ENCODE data around the gene NEK2. TPM values are rescaled to one million over a fixed set of nuclear protein-coding genes. Genes with fewer than 3 reads are reported as not detected.

Gene NEK2
- total and polyA plus RNA-seq, 2 donors (not counting 1 experiment from before 2014, with no cell fraction given) = 0.09 TPM; not detected in 1

DNA sequence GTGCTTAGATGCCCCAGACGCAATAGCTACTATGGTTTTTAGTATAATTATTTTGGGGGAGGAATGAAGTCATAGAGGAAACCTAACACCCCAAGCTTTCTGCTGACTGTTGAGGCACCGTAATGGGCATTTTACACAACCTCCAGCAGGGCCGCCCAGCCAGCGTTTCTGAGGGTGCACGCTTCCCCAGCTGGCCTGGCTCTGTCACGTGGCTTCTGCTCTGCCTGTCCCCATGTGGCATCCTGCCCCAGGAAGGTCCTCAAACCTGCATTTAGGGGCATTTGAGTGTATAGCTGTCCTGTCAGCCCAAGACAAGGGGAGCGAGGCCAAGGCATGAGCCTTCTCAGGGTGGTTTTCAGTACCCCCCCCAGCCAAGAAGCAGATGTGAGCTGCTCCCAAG lies 10.4 kb upstream of the NEK2 start:
- Histone ChIP-seq H3K27me3 (replicated peaks in 1 of 4; ENCODE audit: control extremely low read depth in 1 of 4, control insufficient read depth in 3 of 4, insufficient read depth in 4 of 4, low read length in 3 of 4) (no peaks in the 10 kb centered on the region), H2AFZ (ENCODE audit: insufficient read depth, low read depth, low read length, poor library complexity, severe bottlenecking) (no peak overlapping the region), H3K36me3 (replicated peaks in 1 of 2; ENCODE audit: control extremely low read depth in 1 of 2, control insufficient read depth in 1 of 2, extremely low read depth in 1 of 2, insufficient read depth in 2 of 2, low read length in 1 of 2) (no peaks in the 10 kb centered on the region), H3K4me3 (ENCODE audit: control extremely low read depth in 1 of 5, extremely low read depth in 1 of 5, insufficient read depth in 1 of 5, low read depth in 2 of 5, low read length in 4 of 5) (no peak overlapping the region), H3K27ac (ENCODE audit: low read length in 2 of 2) (no peak overlapping the region), H3K9me3 (ENCODE audit: control extremely low read depth in 1 of 3, control insufficient read depth in 2 of 3, insufficient read depth in 1 of 3, low read length in 2 of 3) (no peaks in the 10 kb centered on the region), H3K9ac (ENCODE audit: low read length) (no peak overlapping the region), H3K4me1 (ENCODE audit: control insufficient read depth in 2 of 2, insufficient read depth in 2 of 2, low read length in 2 of 2) (peaks cover 17 to 19% of the 10 kb centered on the region in 2 donors), H4K20me1 (ENCODE audit: control insufficient read depth, insufficient read depth, low read length, poor library complexity, severe bottlenecking) (no peaks in the 10 kb centered on the region), H3K79me2 (ENCODE audit: control insufficient read depth, insufficient read depth, low read length) (no peaks in the 10 kb centered on the region), H3K4me2 (replicated peaks; ENCODE audit: low read depth, low read length, poor library complexity, severe bottlenecking) (no peak overlapping the region)
- no peak overlapping the region for H3K4me3 Mint-ChIP-seq
- DNase-seq (no peak), ATAC-seq (ENCODE audit: low read depth) (no peak)
- peaks cover 36% of the 10 kb centered on the region for H3K4me1 Mint-ChIP-seq
- ChIA-PET CTCF (interaction anchor here (0.8 to 10.2 kb wide), 5 partner anchors 10 to 768 kb away, joined by 3 to 155 read pairs (median 4); partner anchors contain the start of gene NEK2), POLR2A (interaction anchor here (1.5 kb wide), 1 partner anchor 12 kb away, joined by 3 read pairs; no protein-coding TSS in a partner anchor)
- 94% methylated on average over 7 of the region's 7 CpGs for WGBS (ENCODE audit: insufficient coverage)
- intact Hi-C loops (cut with micrococcal nuclease) = loop anchor here (10.0 kb wide), 1 partner anchor 679 kb away; no protein-coding TSS in a partner anchor
- no peaks in the 10 kb centered on the region for H3K27me3 Mint-ChIP-seq
- TF ChIP-seq, protein P1, sequence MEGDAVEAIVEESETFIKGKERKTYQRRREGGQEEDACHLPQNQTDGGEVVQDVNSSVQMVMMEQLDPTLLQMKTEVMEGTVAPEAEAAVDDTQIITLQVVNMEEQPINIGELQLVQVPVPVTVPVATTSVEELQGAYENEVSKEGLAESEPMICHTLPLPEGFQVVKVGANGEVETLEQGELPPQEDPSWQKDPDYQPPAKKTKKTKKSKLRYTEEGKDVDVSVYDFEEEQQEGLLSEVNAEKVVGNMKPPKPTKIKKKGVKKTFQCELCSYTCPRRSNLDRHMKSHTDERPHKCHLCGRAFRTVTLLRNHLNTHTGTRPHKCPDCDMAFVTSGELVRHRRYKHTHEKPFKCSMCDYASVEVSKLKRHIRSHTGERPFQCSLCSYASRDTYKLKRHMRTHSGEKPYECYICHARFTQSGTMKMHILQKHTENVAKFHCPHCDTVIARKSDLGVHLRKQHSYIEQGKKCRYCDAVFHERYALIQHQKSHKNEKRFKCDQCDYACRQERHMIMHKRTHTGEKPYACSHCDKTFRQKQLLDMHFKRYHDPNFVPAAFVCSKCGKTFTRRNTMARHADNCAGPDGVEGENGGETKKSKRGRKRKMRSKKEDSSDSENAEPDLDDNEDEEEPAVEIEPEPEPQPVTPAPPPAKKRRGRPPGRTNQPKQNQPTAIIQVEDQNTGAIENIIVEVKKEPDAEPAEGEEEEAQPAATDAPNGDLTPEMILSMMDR (IDR thresholded peaks at IDR 0.05) = no peak
- TF ChIP-seq EZH2 (IDR thresholded peaks at IDR 0.05; ENCODE audit: borderline replicate concordance, insufficient read depth, low read depth, low read length, poor library complexity, severe bottlenecking) = no peak
- H3K9me3 Mint-ChIP-seq (ENCODE audit: insufficient read depth) = no peaks in the 10 kb centered on the region
- no peak overlapping the region for H3K27ac Mint-ChIP-seq

DNA sequence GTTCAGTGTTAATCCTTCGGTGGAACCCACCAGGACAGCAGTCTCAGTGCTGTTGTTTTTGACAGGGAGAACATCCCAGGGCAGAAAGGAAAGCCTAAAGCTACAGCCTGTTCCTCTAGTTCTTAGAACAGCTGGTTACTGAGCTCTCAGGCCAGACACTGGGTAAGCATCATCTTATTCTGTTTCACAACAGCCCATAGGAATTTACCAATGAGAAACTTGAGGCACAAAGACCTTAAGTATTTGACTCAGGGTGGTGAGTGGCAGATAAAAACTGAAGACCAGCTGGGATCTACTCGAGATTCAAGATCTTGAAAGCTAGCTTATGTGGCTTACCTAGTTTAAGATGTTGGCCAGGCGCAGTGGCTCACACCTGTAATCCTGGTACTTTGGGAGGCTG lies 9.4 kb upstream of the NEK2 start:
- H4K20me1 ChIP-seq (ENCODE audit: control insufficient read depth, insufficient read depth, low read length, poor library complexity, severe bottlenecking) = no peaks in the 10 kb centered on the region
- no peak overlapping the region for H3K27ac ChIP-seq (ENCODE audit: low read length in 2 of 2)
- ChIA-PET CTCF (interaction anchor here (1.2 to 10.2 kb wide), 6 partner anchors 9 to 771 kb away, joined by 3 to 155 read pairs (median 6); partner anchors contain the start of gene NEK2), POLR2A (interaction anchor here (1.5 kb wide), 1 partner anchor 13 kb away, joined by 3 read pairs; no protein-coding TSS in a partner anchor)
- no peaks in the 10 kb centered on the region for H3K79me2 ChIP-seq (ENCODE audit: control insufficient read depth, insufficient read depth, low read length)
- TF ChIP-seq EZH2 (IDR thresholded peaks at IDR 0.05; ENCODE audit: borderline replicate concordance, insufficient read depth, low read depth, low read length, poor library complexity, severe bottlenecking) = no peak
- TF ChIP-seq, protein P1 (IDR thresholded peaks at IDR 0.05) = no peak
- H3K27me3 Mint-ChIP-seq = no peaks in the 10 kb centered on the region
- H3K4me1 ChIP-seq (ENCODE audit: control insufficient read depth in 2 of 2, insufficient read depth in 2 of 2, low read length in 2 of 2) = peaks cover 17 to 24% of the 10 kb centered on the region in 2 donors
- no peak overlapping the region for H3K4me3 Mint-ChIP-seq
- DNase-seq = no peak
- no peak overlapping the region for H3K27ac Mint-ChIP-seq
- intact Hi-C loops (cut with micrococcal nuclease) = loop anchor here (5.0 to 10.0 kb wide), 2 partner anchors 253 to 680 kb away; no protein-coding TSS in a partner anchor
- H3K9me3 ChIP-seq (ENCODE audit: control extremely low read depth in 1 of 3, control insufficient read depth in 2 of 3, insufficient read depth in 1 of 3, low read length in 2 of 3) = no peaks in the 10 kb centered on the region
- 95% methylated on average over 3 of the region's 3 CpGs for WGBS (ENCODE audit: insufficient coverage)
- no peak for ATAC-seq (ENCODE audit: low read depth)
- peaks cover 37% of the 10 kb centered on the region for H3K4me1 Mint-ChIP-seq
- no peak overlapping the region for H3K9ac ChIP-seq (ENCODE audit: low read length)
- H3K4me2 ChIP-seq (replicated peaks; ENCODE audit: low read depth, low read length, poor library complexity, severe bottlenecking) = no peak overlapping the region
- no peak overlapping the region for H3K4me3 ChIP-seq (ENCODE audit: control extremely low read depth in 1 of 5, extremely low read depth in 1 of 5, insufficient read depth in 1 of 5, low read depth in 2 of 5, low read length in 4 of 5)
- no peaks in the 10 kb centered on the region for H3K9me3 Mint-ChIP-seq (ENCODE audit: insufficient read depth)
- no peaks in the 10 kb centered on the region for H3K36me3 ChIP-seq (replicated peaks in 1 of 2; ENCODE audit: control extremely low read depth in 1 of 2, control insufficient read depth in 1 of 2, extremely low read depth in 1 of 2, insufficient read depth in 2 of 2, low read length in 1 of 2)
- H3K27me3 ChIP-seq (replicated peaks in 1 of 4; ENCODE audit: control extremely low read depth in 1 of 4, control insufficient read depth in 3 of 4, insufficient read depth in 4 of 4, low read length in 3 of 4) = no peaks in the 10 kb centered on the region
- H2AFZ ChIP-seq (ENCODE audit: insufficient read depth, low read depth, low read length, poor library complexity, severe bottlenecking) = no peak overlapping the region

All from B cell (primary cell).